H1 (cell line): Measurements from ENCODE around the gene IFT25. TPM values are rescaled to one million over a fixed set of nuclear protein-coding genes. Genes with fewer than 3 reads are reported as not detected.

Experiments
- CTCF ChIA-PET: fragments of 300-600 bp; sonication (Branson Sonifier 250); formaldehyde crosslinking; loops from one replicate; lab custom pipeline; 2021; ENCODE audit not compliant: partially characterized antibody; lab: Charles Lee
- POLR2A ChIA-PET: fragments of 300-600 bp; sonication (Branson Sonifier 250); formaldehyde crosslinking; loops from one replicate; lab custom pipeline; 2021; ENCODE audit warnings: inconsistent platforms; ENCODE audit not compliant: partially characterized antibody; lab: Charles Lee
- DNase-seq, 2 experiments: peaks; one replicate each; pipeline versions ENCODE4 v3.0.0 to v3.0.0-alpha.2; 2010 to 2022; ENCODE audit warnings: low spot score in 2 of 2, low read depth in 1 of 2, mixed read lengths in 1 of 2
- FAIRE-seq: peaks from 2 replicates; lab custom pipeline; 2011; peaks lifted over from hg19 to GRCh38; lab: Jason Lieb, UNC
- H2AFZ ChIP-seq: 2 replicates; pipeline ENCODE4 v1.8.1; 2012; ENCODE audit warnings: low read length, inconsistent platforms
- H2AK5ac ChIP-seq: 2 replicates; pipeline ENCODE4 v1.6.1; 2013; ENCODE audit warnings: low read depth, low read length
- H2BK120ac ChIP-seq: replicated peaks from 2 replicates; pipeline ENCODE3; 2013; ENCODE audit warnings: low read depth, low read length, inconsistent platforms
- H2BK12ac ChIP-seq: 2 replicates; pipeline ENCODE4 v1.6.1; 2013; ENCODE audit warnings: low read depth, low read length
- H2BK15ac ChIP-seq: 2 replicates; pipeline ENCODE4 v1.6.1; 2013; ENCODE audit warnings: low read length
- H2BK20ac ChIP-seq: 2 replicates; pipeline ENCODE4 v1.6.1; 2013; ENCODE audit warnings: low read length
- H2BK5ac ChIP-seq: 2 replicates; pipeline ENCODE4 v1.6.1; 2013; ENCODE audit warnings: low read depth, low read length
- H3K14ac ChIP-seq: 2 replicates; pipeline ENCODE4 v1.6.1; 2013; ENCODE audit warnings: inconsistent platforms; ENCODE audit not compliant: insufficient read length
- H3K18ac ChIP-seq: 2 replicates; pipeline ENCODE4 v1.6.1; 2013; ENCODE audit warnings: low read length; ENCODE audit errors: extremely low read depth
- H3K23ac ChIP-seq: 2 replicates; pipeline ENCODE4 v1.6.1; 2013; ENCODE audit warnings: inconsistent platforms; ENCODE audit not compliant: insufficient read length
- H3K23me2 ChIP-seq: 2 replicates; pipeline ENCODE4 v1.6.1; 2013; ENCODE audit warnings: low read depth, low read length
- H3K27ac ChIP-seq: 2 replicates; pipeline ENCODE4 v1.6.1; 2011; ENCODE audit warnings: low read depth, low read length, inconsistent platforms
- H3K27me3 ChIP-seq, 4 experiments: replicated peaks in 1 of 4; 1 replicate in 1 of 4; 2 replicates in 3 of 4; pipeline versions ENCODE4 v1.6.1 to v1.8.1; 2011 to 2013; ENCODE audit warnings: low read length in 3 of 4, mild to moderate bottlenecking in 3 of 4, inconsistent platforms in 2 of 4, mixed read lengths in 2 of 4, moderate library complexity in 1 of 4; ENCODE audit not compliant: control insufficient read depth in 3 of 4, insufficient read depth in 3 of 4; ENCODE audit errors: extremely low read depth in 1 of 4
- H3K36me3 ChIP-seq, 4 experiments: 2 replicates each; pipeline versions ENCODE4 v1.6.1 to v1.8.1; 2011 to 2013; ENCODE audit warnings: mild to moderate bottlenecking in 4 of 4, low read length in 3 of 4, moderate library complexity in 2 of 4, control low read depth in 1 of 4, inconsistent platforms in 1 of 4; ENCODE audit not compliant: insufficient read depth in 4 of 4, control insufficient read depth in 2 of 4
- H3K4ac ChIP-seq: replicated peaks from 2 replicates; pipeline ENCODE3; 2013; ENCODE audit warnings: low read length, low read depth, mixed read lengths, inconsistent platforms; ENCODE audit not compliant: insufficient read length
- H3K4me1 ChIP-seq, 4 experiments: replicated peaks in 1 of 4; 1 replicate in 1 of 4; 2 replicates in 3 of 4; pipeline versions ENCODE4 v1.6.1 to v1.8.1; 2011 to 2013; ENCODE audit warnings: low read length in 3 of 4, inconsistent platforms in 2 of 4, mixed read lengths in 1 of 4; ENCODE audit not compliant: insufficient read depth in 4 of 4, control insufficient read depth in 3 of 4
- H3K4me2 ChIP-seq, 2 experiments: 2 replicates each; pipeline versions ENCODE4 v1.6.1 to v1.8.1; 2011 to 2013; ENCODE audit warnings: low read depth in 2 of 2, low read length in 2 of 2, control low read depth in 1 of 2, inconsistent platforms in 1 of 2, mild to moderate bottlenecking in 1 of 2; ENCODE audit not compliant: insufficient read depth in 1 of 2
- H3K4me3 ChIP-seq, 4 experiments: fragments of 200-600, 300-600 bp in 1 of 4; sonication (generic), shearing (Covaris generic), sonication (Bioruptor Twin) in 1 of 4; 2 replicates each; pipeline versions ENCODE4 v1.5.1 to v1.8.1; 2011 to 2016; ENCODE audit warnings: low read length in 4 of 4, low read depth in 3 of 4, control low read depth in 2 of 4, inconsistent platforms in 2 of 4, mild to moderate bottlenecking in 2 of 4, mixed read lengths in 1 of 4, moderate library complexity in 1 of 4; ENCODE audit not compliant: insufficient read depth in 2 of 4; ENCODE audit errors: extremely low read depth in 1 of 4
- H3K56ac ChIP-seq: replicated peaks from 2 replicates; pipeline ENCODE3; 2013; ENCODE audit warnings: low read depth, mild to moderate bottlenecking, mixed read lengths, low read length, inconsistent platforms; ENCODE audit not compliant: insufficient read length
- H3K79me1 ChIP-seq: 2 replicates; pipeline ENCODE4 v1.6.1; 2013; ENCODE audit warnings: low read depth, low read length, control low read depth
- H3K79me2 ChIP-seq, 2 experiments: 2 replicates each; pipeline versions ENCODE4 v1.6.1 to v1.8.1; 2012 to 2013; ENCODE audit warnings: low read length in 2 of 2, mild to moderate bottlenecking in 2 of 2, inconsistent platforms in 1 of 2; ENCODE audit not compliant: insufficient read depth in 2 of 2, control insufficient read depth in 1 of 2
- H3K9ac ChIP-seq, 4 experiments: replicated peaks in 1 of 4; 1 replicate in 1 of 4; 2 replicates in 3 of 4; pipeline versions ENCODE4 v1.6.1 to v1.8.1; 2011 to 2013; ENCODE audit warnings: low read depth in 3 of 4, low read length in 3 of 4, control low read depth in 2 of 4, mild to moderate bottlenecking in 2 of 4, moderate library complexity in 2 of 4, inconsistent platforms in 1 of 4; ENCODE audit errors: extremely low read depth in 1 of 4
- H3K9me3 ChIP-seq, 2 experiments: 2 replicates each; pipeline versions ENCODE4 v1.6.1 to v1.8.1; 2012 to 2013; ENCODE audit warnings: mild to moderate bottlenecking in 2 of 2, moderate library complexity in 2 of 2, control low read depth in 1 of 2, inconsistent platforms in 1 of 2, low read depth in 1 of 2, low read length in 1 of 2, mixed read lengths in 1 of 2; ENCODE audit not compliant: insufficient read depth in 2 of 2
- H4K20me1 ChIP-seq, 2 experiments: replicated peaks in 1 of 2; 2 replicates each; pipeline versions ENCODE3 to v1.8.1; 2011 to 2013; ENCODE audit warnings: inconsistent platforms in 2 of 2, low read length in 2 of 2, mild to moderate bottlenecking in 1 of 2; ENCODE audit not compliant: insufficient read depth in 2 of 2, control insufficient read depth in 1 of 2
- H4K5ac ChIP-seq: 2 replicates; pipeline ENCODE4 v1.6.1; 2013; ENCODE audit warnings: low read length, low read depth, mixed read lengths, inconsistent platforms; ENCODE audit not compliant: insufficient read length
- H4K8ac ChIP-seq: 2 replicates; pipeline ENCODE4 v1.8.0; 2013; ENCODE audit warnings: mild to moderate bottlenecking, moderate library complexity, low read length, inconsistent platforms; ENCODE audit not compliant: insufficient read depth; ENCODE audit errors: extremely low read depth
- H4K91ac ChIP-seq: replicated peaks from 2 replicates; pipeline ENCODE3; 2013; ENCODE audit warnings: low read length, mixed read lengths, inconsistent platforms; ENCODE audit not compliant: insufficient read length
- CEBPB ChIP-seq: IDR thresholded peaks from 2 replicates; pipeline ENCODE4 v1.6.1; 2012; ENCODE audit warnings: low read depth, low read length
- CREB1 ChIP-seq: IDR thresholded peaks from 2 replicates; pipeline ENCODE4 v1.6.1; 2012; ENCODE audit warnings: inconsistent platforms
- EZH2 ChIP-seq: fragments of 200-600 bp; sonication (generic); IDR thresholded peaks from 2 replicates; pipeline ENCODE4 v1.7.1; 2012; ENCODE audit warnings: low read depth, mild to moderate bottlenecking, moderate library complexity, low read length, inconsistent platforms; ENCODE audit not compliant: severe bottlenecking
- GTF2F1 ChIP-seq: IDR thresholded peaks from 2 replicates; pipeline ENCODE4 v1.6.1; 2012; ENCODE audit warnings: low read depth, low read length, improper control_type of control experiment, borderline replicate concordance
- MAFK ChIP-seq: IDR thresholded peaks from 2 replicates; pipeline ENCODE4 v1.6.1; 2012; ENCODE audit warnings: low read depth, mild to moderate bottlenecking, improper control_type of control experiment, low read length
- PHF8 ChIP-seq: fragments of 200-600 bp; sonication (generic); conservative IDR thresholded peaks from 2 replicates; pipeline ENCODE4 v1.7.1; 2012; ENCODE audit warnings: low read depth, mild to moderate bottlenecking, inconsistent platforms, low read length, moderate library complexity
- POLR2AphosphoS5 ChIP-seq: IDR thresholded peaks from 2 replicates; pipeline ENCODE4 v1.6.1; 2011; ENCODE audit warnings: low read depth, low read length
- SP2 ChIP-seq: IDR thresholded peaks from 2 replicates; pipeline ENCODE4 v1.6.1; 2012; ENCODE audit warnings: mild to moderate bottlenecking, low read length, inconsistent platforms
- WGBS, 2 experiments: shearing (Covaris generic) in 1 of 2; methylation state at CpG; one replicate each; pipeline versions ENCODE4 v1.1.6 to v1.1.7; 2013 to 2015; ENCODE audit warnings: low lambda C conversion rate in 2 of 2, mixed read lengths in 2 of 2, inconsistent platforms in 1 of 2, low coverage in 1 of 2, missing lambda C conversion rate in 1 of 2; ENCODE audit not compliant: insufficient replicate concordance in 2 of 2, insufficient coverage in 1 of 2, insufficient read length in 1 of 2; ENCODE audit errors: extremely low coverage in 1 of 2, missing lambda C conversion rate in 1 of 2; 5-methylcytosine and 5-hydroxymethylcytosine counted together
- polyA plus RNA-seq, 7 experiments: library from polyadenylated mRNA; depleted of rRNA in 3 of 7; stranded (reverse) in 5 of 7; unstranded in 2 of 7; fragments of >200 nt in 5 of 7; fragments of 200-250 nt in 2 of 7; gene quantifications; 1 replicate in 5 of 7; 2 replicates in 1 of 7; 4 replicates in 1 of 7; pipeline versions ENCODE4 v1.2.1 to v1.2.3, GENCODE V29; 2011 to 2013; ENCODE audit warnings: missing spikeins in 2 of 7, mixed read lengths in 2 of 7
- total RNA-seq: library from RNA; stranded (reverse); fragmentation: NEBNext Ultra II Directional; extraction: Animal tissue kit (Norgen Biotek cat#: 25700); gene quantifications from 2 replicates; pipeline ENCODE4 v1.2.1, GENCODE V29; 2021
- TF ChIP-seq, protein P1 (sequence below): IDR thresholded peaks from 2 replicates; pipeline ENCODE4 v1.6.1; 2012; ENCODE audit warnings: inconsistent platforms

IFT25 gene
- total and polyA plus RNA-seq, 2 of the 8 experiments (the other 6 are each of a cell fraction or from before 2014, with no cell fraction given) = 15.0 to 36.3 TPM

DNA sequence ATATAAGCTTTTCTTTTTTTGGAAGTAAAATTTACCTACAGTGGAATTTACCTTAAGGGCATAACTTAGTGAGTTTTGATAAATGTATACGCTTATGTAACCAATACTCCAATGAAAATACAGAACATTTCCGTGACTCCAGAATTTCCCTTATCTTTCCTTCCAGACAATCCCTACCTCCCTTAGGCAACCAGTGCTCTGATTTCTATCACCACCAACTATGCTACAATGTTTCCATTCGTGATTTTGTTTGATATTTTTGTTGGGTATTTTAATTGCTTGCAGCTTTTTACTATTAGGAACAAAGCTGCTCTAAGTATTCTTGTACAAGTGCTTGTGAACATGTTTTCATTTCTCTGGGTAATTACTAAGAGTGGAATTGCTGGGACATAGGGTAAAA is 14.6 kb downstream of the IFT25 start:
- Histone ChIP-seq H3K27me3 (no peaks in the 10 kb centered on the region), H2AFZ (no peak overlapping the region), H3K4ac (no peak overlapping the region), H3K14ac (no peak overlapping the region), H3K23ac (no peak overlapping the region), H3K18ac (no peak overlapping the region), H4K5ac (no peak overlapping the region), H3K27ac (no peak overlapping the region), H3K4me2 (no peak overlapping the region), H2BK12ac (no peak overlapping the region), H2BK5ac (no peak overlapping the region), H3K9ac (no peak overlapping the region), H2BK120ac (no peak overlapping the region), H3K79me1 (no peaks in the 10 kb centered on the region), H3K36me3 (peaks cover 0 to 15% (median 6%) of the 10 kb centered on the region in 4 experiments; a peak in 4 of 8 replicates), H2BK15ac (no peak overlapping the region), H2BK20ac (no peak overlapping the region), H2AK5ac (no peak overlapping the region), H3K9me3 (peaks cover 9 to 13% of the 10 kb centered on the region in 2 experiments), H3K56ac (no peak overlapping the region), H3K79me2 (no peaks in the 10 kb centered on the region), H3K4me3 (no peak overlapping the region), H4K20me1 (no peaks in the 10 kb centered on the region), H4K8ac (no peak overlapping the region), H3K23me2 (0 out of 2 replicates have a peak, but pooled peaks cover 2% of the 10 kb centered on the region), H3K4me1 (no peaks in the 10 kb centered on the region), H4K91ac (no peak overlapping the region)
- POLR2A ChIA-PET = interaction anchor here (0.8 kb wide), 1 partner anchor 15 kb away, joined by 5 read pairs; the partner anchor contains the start of genes IFT25 and LRRC42
- WGBS, 2 experiments = 90% methylated on average over 3 of the region's 3 CpGs; no CpG with 5 or more reads in 1 of the 2 experiments
- TF ChIP-seq SP2 = no peak
- no peak for TF ChIP-seq EZH2
- no peak for TF ChIP-seq POLR2AphosphoS5
- no peak for TF ChIP-seq MAFK
- TF ChIP-seq, protein P1, sequence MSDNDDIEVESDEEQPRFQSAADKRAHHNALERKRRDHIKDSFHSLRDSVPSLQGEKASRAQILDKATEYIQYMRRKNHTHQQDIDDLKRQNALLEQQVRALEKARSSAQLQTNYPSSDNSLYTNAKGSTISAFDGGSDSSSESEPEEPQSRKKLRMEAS = no peak
- no peak for TF ChIP-seq GTF2F1
- no peak for TF ChIP-seq PHF8
- TF ChIP-seq CEBPB = no peak
- no peak for TF ChIP-seq CREB1
- CTCF ChIA-PET = interaction anchor here (0.7 to 1.1 kb wide), 4 partner anchors 11 to 48 kb away, joined by 3 read pairs; no protein-coding TSS in a partner anchor
- DNase-seq (no peak), FAIRE-seq (no peak)
